ENCODE results near the gene LRMDA.

The LRMDA gene

GRCh38 chr10:75939541-75939940 lies 508.1 kb downstream of the LRMDA start:
- DNase-seq: no peak

DNA sequence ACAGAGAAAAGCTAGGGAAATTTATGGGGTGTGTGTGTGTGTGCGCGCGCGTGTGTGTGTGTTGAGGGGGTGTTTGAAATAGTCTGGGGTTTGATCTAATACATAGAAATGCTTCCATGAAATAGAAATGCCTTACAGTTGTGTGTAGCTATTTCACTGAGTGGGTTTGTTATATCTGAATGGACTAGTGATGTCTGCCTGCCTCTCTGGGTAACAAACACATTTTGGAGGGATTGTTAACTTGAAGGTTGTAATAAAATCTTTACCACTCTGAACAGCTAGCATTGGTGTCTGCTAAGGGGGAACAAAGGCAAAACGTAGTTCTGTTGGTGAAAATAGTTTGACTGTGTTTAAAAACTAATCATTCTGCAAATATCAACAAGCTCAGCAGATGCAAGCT lies 509.3 kb downstream of the LRMDA start:
- no peak for DNase-seq

DNA sequence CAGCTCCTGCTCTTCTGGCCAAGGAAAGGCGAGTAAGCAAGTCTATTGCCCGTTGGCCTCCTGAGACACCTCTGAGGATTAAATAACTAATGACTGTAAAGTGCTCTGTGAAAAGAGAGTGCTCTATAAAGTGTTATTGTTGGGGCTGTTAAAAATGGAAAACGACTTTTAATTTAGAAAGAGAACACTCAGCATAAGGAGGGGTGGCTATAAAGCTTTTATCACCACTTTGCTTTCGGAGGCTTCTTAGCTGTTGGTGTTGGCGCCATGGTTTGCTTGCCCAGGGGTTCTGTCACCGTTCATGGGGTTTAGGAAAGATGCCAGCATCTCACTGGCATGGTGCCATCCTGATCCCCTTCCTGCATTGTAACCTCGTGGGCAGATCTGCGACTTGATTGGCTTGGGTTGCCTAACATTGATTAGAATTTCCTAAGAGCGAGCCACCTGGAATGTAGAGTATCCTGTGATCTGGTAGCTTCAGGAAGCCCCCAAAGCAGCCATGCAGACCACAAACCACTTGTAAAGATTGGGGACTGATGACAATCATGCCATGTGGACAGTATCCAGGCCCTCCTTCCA lies 509.9 kb downstream of the LRMDA start:
- no peak for DNase-seq

DNA sequence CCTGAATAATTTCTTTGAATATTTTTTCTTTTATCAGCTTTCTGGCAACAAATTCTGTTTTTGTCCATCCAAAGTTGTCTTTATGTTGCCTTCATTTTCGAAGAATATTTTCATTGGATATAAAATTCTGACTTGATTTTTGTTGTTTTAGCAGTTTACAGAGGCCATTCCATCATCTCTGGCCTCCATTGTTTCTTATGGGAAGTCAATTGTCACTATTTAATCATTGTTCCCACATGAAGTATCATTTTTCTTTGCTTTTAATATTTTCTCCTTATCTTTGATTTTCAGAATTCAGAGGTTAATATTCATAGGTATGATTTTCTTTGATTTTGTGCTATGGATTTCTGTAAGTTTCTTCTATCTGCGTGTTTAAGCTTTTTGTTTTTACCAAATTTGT lies 512.6 kb downstream of the LRMDA start:
- DNase-seq: no peak

DNA sequence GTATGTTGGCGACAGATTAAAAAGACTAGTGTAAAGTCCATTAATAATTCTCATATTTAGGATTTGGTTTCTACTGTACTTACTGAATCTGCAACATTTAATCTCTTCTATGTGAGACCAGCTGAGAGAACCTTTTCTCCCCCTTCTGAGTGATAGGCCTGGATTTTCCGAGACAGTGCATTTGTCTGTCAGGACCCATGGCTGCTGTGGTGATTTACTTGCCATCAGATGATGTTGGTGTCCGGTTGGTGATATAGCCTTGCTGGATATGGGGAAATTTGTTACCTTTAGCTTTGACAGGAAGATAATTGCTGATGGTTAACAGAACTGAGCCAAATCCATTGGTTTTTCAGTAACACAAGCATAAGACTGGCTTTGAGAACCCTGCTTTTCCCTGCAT lies 517.2 kb downstream of the LRMDA start:
- DNase-seq: no peak

GRCh38 chr10:75950307-75950706 lies 518.9 kb downstream of the LRMDA start:
- DNase-seq: no peak

GRCh38 chr10:75950997-75951589 lies 519.7 kb downstream of the LRMDA start:
- DNase-seq: no peak

DNA sequence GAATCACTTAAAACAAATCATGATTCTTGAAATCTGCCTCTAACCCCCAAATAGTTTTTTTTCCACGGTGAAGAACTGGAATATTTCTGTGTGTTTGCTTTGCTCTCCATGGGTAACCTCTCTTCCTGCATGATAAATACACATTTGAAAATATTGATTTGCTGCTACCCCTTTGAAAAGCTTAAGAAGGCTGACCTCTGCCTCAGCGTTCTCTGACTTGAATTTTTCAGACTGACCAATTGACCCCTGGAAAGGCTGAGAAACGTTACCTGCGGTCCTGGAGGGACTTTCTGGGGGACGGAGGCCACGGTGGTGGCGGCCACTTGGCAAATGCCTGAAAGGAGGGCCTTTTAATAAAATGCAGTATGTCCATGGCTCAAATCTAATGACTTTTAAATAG lies 520.2 kb downstream of the LRMDA start:
- DNase-seq: no peak

- DNase-seq: no peak
Measured at GRCh38 chr10:75952093-75952492, 520.7 kb downstream of the LRMDA start.

DNA sequence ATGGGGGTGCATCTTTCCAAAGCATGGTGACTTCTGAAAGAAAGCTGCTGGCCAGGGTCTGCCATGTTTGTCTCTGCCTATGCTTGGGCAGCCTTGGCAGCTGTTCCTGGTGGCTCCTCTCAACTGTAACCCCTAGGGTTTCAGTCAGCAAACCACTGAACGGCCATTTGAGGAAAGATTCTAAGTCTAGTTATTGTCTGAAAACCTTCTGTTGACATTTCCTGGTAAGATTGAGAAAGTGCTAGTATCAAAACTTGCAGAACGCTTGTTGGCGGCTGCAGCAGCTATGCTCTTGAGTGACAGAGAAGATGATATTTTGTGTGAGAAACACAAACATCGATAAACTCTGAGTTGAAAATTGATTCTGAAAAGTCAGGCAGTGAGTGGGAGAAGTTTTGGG lies 523.1 kb downstream of the LRMDA start:
- no peak for DNase-seq

DNA sequence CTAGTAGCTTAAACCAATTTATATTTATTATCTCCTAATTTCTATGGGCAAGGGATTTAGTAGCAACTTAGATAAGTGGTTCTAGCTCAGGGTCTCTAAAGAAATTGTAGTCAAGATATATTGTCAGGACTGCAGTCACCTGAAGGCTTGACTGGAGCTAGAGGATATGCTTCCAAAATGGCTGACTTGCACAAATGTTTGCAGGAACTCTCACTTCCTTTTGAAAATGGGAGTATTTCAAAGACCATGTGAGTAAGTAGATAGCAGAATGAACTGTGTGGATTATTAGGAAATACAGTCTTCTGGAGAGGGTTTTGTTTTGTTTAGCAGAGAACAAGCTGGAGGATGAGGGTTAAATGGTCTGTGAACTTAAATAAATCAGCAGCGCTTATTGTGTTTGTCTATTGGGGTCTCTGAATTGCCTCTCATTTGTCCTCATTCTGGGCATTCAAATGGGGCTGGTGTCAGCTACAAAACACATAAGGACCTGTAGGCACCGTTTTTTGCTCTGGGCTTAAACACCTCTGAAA lies 524.6 kb downstream of the LRMDA start:
- DNase-seq: no peak

- no peak for DNase-seq
Measured at GRCh38 chr10:75956624-75957023, 525.2 kb downstream of the LRMDA start.

DNA sequence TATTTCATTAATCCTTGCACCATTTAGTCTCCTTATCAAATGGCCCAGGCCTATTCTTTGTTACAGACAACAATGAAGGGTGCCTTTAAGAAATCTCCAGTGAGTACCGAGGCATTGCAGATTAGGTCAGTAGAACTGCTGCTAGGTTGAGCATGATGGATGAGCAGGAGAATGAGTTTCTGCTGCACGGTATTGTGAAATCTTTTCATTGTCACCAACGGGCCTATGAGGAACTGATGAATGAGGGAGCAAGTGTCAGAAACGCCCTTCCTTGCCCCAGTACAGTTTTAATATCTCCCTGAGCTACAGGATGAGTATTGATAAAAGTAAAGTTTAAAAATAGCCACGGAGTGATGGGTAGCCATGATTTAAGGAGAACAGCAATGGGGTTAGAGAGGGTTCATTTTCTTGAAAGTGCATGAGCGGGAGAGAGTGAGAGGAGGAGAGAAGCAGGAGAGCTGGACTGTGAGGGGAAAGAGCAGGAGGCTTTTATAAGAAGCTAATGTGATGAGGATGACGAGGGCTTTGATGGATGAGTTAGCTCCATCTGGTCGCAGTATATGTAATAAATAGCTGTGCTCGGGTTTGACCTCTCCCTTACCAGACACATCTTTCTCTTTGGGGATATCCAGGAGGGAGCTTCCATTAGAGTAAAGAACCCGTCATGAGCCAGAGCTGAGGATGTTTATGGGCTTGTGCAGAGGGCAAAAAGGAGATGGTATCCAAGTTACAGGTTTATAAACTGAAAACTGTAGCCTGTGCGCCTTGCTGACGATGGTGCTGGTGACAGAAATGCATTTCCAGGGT lies 526.1 kb downstream of the LRMDA start:
- no peak for DNase-seq

DNA sequence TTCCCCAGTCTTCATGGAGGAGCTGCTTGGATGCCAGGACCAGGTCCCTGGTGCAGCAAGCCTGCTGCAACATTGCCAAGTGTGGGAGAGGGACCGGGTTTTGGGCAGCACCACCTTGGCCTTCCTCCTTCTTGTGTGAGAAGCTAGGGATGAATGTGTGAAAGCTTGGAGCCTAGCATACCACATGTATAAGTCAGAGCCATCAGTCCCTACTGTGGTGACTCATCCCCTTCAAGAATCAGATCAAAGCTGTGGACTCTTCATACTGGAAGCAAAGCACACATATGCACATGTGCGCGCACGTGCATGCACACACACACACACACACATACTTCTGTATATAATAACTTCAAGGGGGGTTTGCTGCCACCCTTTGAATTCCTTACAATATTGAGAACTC lies 527.8 kb downstream of the LRMDA start:
- no peak for DNase-seq

DNA sequence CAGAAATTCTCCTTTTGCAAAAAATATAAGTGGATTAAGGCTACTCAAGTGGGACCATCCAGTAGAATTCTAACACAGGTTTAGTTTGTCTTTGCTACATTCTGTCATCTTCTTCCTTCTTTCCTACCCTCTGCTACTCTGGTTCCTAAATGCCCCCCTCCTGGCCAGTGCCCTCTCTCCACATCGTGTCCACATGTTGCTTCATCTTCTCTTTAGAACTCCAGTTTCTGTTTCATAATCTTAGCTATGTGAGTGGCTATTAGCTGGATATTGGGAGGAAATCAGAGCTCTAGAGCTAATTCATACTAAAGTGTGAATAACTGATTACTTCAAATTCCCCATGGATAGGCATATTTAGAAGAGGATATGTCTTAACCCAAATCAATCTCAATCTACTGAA lies 528.5 kb downstream of the LRMDA start:
- no peak for DNase-seq

DNA sequence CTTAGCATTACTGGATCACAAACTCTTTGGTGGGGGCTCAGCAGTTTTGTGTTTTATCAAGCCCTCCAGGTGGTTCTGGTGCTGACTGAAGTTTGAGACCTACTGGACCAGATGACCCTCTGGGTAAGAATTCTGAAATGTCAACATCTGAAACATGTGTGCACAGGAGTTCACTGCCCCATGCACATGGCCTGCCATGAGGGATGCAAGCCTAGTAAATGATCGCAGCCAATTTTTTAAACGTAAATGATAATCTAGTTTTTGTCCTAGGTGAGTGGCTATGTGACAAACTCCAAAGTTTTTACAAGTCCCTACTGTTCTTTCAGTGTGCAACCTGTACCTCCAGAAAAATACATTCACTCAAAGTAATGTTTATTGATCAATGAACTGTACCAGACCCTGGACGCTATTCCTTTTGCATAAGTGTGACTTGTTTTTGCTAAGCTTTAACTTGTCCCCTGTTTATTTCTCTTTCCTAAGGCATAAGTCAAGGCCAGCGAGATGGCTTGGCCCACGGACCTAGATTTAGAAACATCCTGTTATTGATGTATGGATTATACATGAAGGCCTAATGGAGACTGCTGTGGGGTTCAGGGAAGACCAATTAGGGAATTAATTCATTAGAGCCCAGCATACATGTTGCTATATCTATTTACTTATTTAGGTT lies 531.1 kb downstream of the LRMDA start:
- DNase-seq: no peak

- DNase-seq: no peak
Measured at GRCh38 chr10:75967491-75967890, 536.1 kb downstream of the LRMDA start.

DNA sequence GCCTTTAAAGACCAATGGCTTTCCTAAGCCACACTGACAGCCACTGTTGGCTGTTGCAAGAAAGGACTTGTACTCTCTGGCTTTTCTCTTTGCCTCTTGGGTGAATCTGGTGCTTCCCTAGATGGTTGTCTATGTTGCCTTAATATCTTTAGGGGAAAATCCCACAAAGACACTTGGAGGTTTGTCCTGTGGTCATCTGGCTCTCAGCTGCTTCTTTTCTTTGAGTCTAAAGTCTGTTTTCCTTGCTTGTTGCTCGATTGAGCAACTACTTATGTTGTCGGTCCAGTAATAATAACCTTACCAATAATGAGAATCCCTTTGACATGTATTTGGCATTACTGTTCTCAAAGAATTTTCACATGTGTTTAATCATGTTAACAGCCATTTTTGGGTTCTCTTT lies 537.6 kb downstream of the LRMDA start:
- no peak for DNase-seq

DNA sequence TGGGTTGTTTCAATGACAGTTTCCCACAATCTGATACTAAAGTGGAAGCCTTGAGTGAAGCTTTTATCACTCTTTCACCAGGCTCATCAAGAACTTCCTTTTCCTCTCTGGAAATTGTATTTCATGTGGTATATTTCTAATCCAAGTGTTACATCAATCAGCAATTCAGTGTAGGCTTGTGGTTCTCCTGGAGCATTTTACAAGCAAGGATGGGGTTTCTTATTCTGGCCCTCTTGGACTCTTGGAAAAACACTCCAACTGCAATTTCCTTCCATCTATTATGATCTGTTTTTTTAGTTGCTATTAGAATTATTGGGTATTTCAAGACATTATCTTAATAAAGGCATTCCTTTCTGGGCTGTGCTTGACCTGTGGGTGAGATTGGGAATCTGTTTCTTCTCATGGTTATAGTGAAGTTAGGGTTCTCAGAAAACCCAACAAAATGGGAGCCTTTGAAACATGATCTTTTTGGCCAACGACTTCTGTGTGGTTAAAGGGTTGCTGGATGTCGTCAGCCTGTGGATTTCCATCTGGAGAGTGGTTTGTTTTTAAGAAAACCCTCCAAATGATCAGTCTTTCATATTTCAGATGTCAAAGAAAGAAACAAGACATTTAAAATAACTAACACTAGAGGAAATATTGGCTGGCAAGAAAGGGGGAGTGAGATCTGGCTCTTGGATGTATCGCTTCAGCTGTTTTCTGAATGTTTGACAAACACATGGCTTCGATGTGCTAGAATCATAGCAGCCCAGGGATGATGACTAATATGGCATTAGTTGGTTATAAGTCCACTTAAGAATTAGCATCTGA lies 540.2 kb downstream of the LRMDA start:
- DNase-seq: no peak

GRCh38 chr10:75972491-75973276 lies 541.3 kb downstream of the LRMDA start:
- no peak for DNase-seq

- no peak for DNase-seq
Measured at GRCh38 chr10:75974080-75974479, 542.7 kb downstream of the LRMDA start.

- DNase-seq: no peak
Measured at GRCh38 chr10:75976681-75977080, 545.3 kb downstream of the LRMDA start.

Data from NCI-H2081 treated with DMSO at 0.1 percent for 48 hours (cell line).